Mucosa of descending colon (tissue), 3 donors: ENCODE measurements around the gene PKP3. TPM values are rescaled to one million over a fixed set of nuclear protein-coding genes. Genes with fewer than 3 reads are reported as not detected.

Experiments used
- ATAC-seq: fragments of 200-7000 bp; cut with Tn5 transposase; one replicate; pipeline ENCODE4 v1.9.1; 2020; ENCODE audit warnings: mild to moderate bottlenecking, moderate library complexity
- DNase-seq, 3 donors: peaks; one replicate each; pipeline ENCODE4 v3.0.0-alpha.2; 2020
- H3K36me3 ChIP-seq: fragments of 200-600 bp; one replicate; pipeline ENCODE4 v1.8.0; 2021; ENCODE audit warnings: low read depth, mild to moderate bottlenecking
- H3K4me1 ChIP-seq: fragments of 200-600 bp; one replicate; pipeline ENCODE4 v1.8.0; 2021; ENCODE audit warnings: low read depth, mild to moderate bottlenecking
- H3K4me3 ChIP-seq: fragments of 200-600 bp; one replicate; pipeline ENCODE4 v1.8.0; 2021; ENCODE audit warnings: mild to moderate bottlenecking
- H3K9me3 ChIP-seq: fragments of 200-600 bp; one replicate; pipeline ENCODE4 v1.8.0; 2021; ENCODE audit warnings: mild to moderate bottlenecking
- CTCF ChIP-seq: fragments of 200-600 bp; IDR thresholded peaks from one replicate; pipeline ENCODE4 v1.8.0; 2022; ENCODE audit warnings: antibody characterized with exemption, mild to moderate bottlenecking
- intact Hi-C, 2 donors: fragments of 100-400 bp; cut with DNase I in 1 of 2; cut with micrococcal nuclease in 1 of 2; formaldehyde crosslinking; loops; one replicate each; pipeline versions ENCODE4 v1.11.0 to v1.11.1; 2022; cut with DNase I, micrococcal nuclease
- total RNA-seq, 3 donors: library from RNA; stranded (reverse); fragmentation: NEBNext Ultra II Directional in 2 of 3; extraction: Animal tissue kit (Norgen Biotek cat#: 25700) in 2 of 3; gene quantifications; one replicate each; pipeline versions ENCODE4 v1.2.1 to v1.2.4, GENCODE V29; 2021 to 2023
- donor health status: DM: no; HTN: no; CAD: no; lungs with moderate emphysema.
- donor health status: DM: no; HTN: no; CAD: no.
- donor health status: DM: no; HTN: yes; CAD: no.

PKP3 gene
- total RNA-seq, 3 donors from 2014 or later, result 73.3 to 174 (median 143) TPM

DNA sequence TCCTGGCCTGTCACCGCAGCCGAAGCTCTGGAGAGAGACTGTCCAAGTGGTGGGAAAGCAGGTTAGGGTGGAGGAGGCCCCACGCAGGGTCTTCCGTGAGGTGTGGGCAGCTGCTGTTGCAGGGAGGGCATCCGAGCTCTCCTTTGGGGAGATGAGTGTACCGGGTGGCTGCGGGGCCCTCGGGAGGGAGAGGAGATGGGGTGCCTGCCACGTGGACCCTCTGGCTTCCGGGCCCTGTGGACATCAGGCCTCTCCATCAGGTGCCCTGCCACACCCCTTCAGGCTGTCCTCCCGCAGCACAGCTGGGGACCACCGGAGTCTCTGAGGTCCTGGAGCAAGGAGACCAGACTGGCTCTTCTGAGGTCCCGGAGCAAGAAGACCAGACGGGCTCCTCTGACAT is 57.7 kb downstream of the PKP3 start:
- intact Hi-C loops, result no loop called here
- Histone ChIP-seq H3K4me1 (peaks cover 25% of the 10 kb centered on the region), H3K9me3 (no peaks in the 10 kb centered on the region), H3K4me3 (no peak overlapping the region), H3K36me3 (no peaks in the 10 kb centered on the region)
- peak in 1 of 3 donors; percentile 57 for DNase-seq
- TF ChIP-seq CTCF, result no peak
- no peak for ATAC-seq

- Histone ChIP-seq H3K36me3 (no peaks in the 10 kb centered on the region), H3K4me1 (peaks cover 25% of the 10 kb centered on the region), H3K4me3 (no peak overlapping the region), H3K9me3 (no peaks in the 10 kb centered on the region)
- ATAC-seq (no peak), DNase-seq (peak in 1 of 3 donors; percentile 55)
- intact Hi-C loops, result no loop called here
- no peak for TF ChIP-seq CTCF
Observed at GRCh38 chr11:452203-452744, 58.3 kb downstream of the PKP3 start.

GRCh38 chr11:452916-453527 is 59.0 kb downstream of the PKP3 start:
- Histone ChIP-seq H3K36me3 (no peaks in the 10 kb centered on the region), H3K4me3 (no peak overlapping the region), H3K4me1 (peaks cover 21% of the 10 kb centered on the region), H3K9me3 (no peaks in the 10 kb centered on the region)
- intact Hi-C loops, result no loop called here
- DNase-seq, result no peak
- TF ChIP-seq CTCF, result no peak
- no peak for ATAC-seq

DNA sequence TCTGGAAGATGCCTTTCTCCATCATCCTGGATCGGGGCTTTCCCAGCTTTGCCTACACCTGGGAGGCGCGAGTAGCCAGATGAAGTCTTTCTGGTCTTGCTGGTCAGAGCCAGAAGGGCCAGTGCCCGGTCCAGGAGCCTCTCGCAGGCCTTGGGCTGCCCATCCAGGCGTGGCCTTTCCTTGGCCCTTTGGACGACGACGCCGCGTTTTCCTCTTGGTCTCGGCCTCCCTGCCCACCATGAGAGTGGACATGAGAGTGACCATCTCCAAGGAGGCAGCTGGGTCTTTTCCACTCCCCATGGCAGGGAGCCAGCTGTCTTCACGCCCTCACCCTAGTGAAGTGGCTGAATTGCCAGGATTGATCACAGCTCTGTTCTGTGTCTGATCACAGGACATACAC is 59.6 kb downstream of the PKP3 start:
- intact Hi-C loops, result no loop called here
- H3K4me3 ChIP-seq, result no peak overlapping the region
- no peak for DNase-seq
- H3K4me1 ChIP-seq, result peaks cover 21% of the 10 kb centered on the region
- no peaks in the 10 kb centered on the region for H3K36me3 ChIP-seq
- no peak for ATAC-seq
- no peak for TF ChIP-seq CTCF
- H3K9me3 ChIP-seq, result no peaks in the 10 kb centered on the region

DNA sequence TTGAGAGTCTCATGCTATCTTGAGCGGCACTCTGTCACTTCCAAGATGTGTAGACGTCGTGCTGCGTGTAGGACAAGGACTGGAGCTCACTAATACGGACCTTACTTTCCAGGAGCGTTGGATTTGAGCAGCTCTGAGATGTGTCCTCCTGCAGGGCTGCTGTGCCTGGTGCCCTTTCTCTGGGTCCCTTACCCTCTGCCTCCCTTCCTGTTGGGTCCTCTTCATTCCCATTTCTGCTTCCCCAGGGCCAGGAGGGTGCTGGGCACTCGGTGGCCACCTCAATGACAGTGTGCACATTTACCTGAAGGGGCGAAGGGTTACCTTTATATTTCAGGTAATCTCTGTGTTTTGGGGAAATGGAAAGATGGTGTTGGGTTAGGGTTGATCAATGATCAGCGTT is 60.0 kb downstream of the PKP3 start:
- Histone ChIP-seq H3K9me3 (no peaks in the 10 kb centered on the region), H3K4me1 (peaks cover 21% of the 10 kb centered on the region), H3K4me3 (no peak overlapping the region), H3K36me3 (no peaks in the 10 kb centered on the region)
- intact Hi-C loops, result no loop called here
- ATAC-seq (no peak), DNase-seq (no peak)
- no peak for TF ChIP-seq CTCF

Other genes with a start within 250 kb of the PKP3 start
- gene SCGB1C1, start 201.1 kb upstream of the PKP3 start, total RNA-seq, result not detected
- 10 to 100 TPM; 51.5 to 59.9 (median 55.8) TPM for gene BET1L, start 186.8 kb upstream of the PKP3 start, total RNA-seq
- gene RIC8A, start 186.5 kb upstream of the PKP3 start, total RNA-seq, result 10 to 100 TPM; 75.1 to 93.1 (median 82.2) TPM
- 10 to 100 TPM; 19.3 to 22.1 (median 22.0) TPM for gene SIRT3, start 157.9 kb upstream of the PKP3 start, total RNA-seq
- 100 to 1,000 TPM in 1 of 3 donors, 10 to 100 TPM in 2; 92.6 to 110 (median 96.4) TPM for gene PSMD13, start 157.2 kb upstream of the PKP3 start, total RNA-seq
- gene NLRP6, start 115.8 kb upstream of the PKP3 start, total RNA-seq, result 1 to 10 TPM in 1 of 3 donors, under 1 TPM in 2; 0.66 to 2.6 (median 0.72) TPM
- 10 to 100 TPM; 21.2 to 37.1 (median 29.7) TPM for gene PGGHG, start 105.1 kb upstream of the PKP3 start, total RNA-seq
- not detected for gene IFITM5, start 94.7 kb upstream of the PKP3 start, total RNA-seq
- 100 to 1,000 TPM in 2 of 3 donors, 10 to 100 TPM in 1; 57.2 to 254 (median 111) TPM for gene IFITM2, start 86.4 kb upstream of the PKP3 start, total RNA-seq
- 100 to 1,000 TPM in 1 of 3 donors, 10 to 100 TPM in 2; 80.2 to 182 (median 87.3) TPM for gene IFITM1, start 80.2 kb upstream of the PKP3 start, total RNA-seq
- 100 to 1,000 TPM in 2 of 3 donors, 10 to 100 TPM in 1; 76.1 to 410 (median 353) TPM for gene IFITM3, start 73.3 kb upstream of the PKP3 start, total RNA-seq
- 10 to 100 TPM in 1 of 3 donors, 1 to 10 TPM in 2; 2.1 to 11.8 (median 2.2) TPM for gene B4GALNT4, start 24.7 kb upstream of the PKP3 start, total RNA-seq
- gene SIGIRR, start 20.8 kb downstream of the PKP3 start, total RNA-seq, result 100 to 1,000 TPM; 103 to 190 (median 116) TPM
- gene ANO9, start 47.8 kb downstream of the PKP3 start, total RNA-seq, result 100 to 1,000 TPM in 2 of 3 donors, 10 to 100 TPM in 1; 85.2 to 179 (median 131) TPM
- 10 to 100 TPM; 19.2 to 34.8 (median 27.3) TPM for gene PTDSS2, start 56.1 kb downstream of the PKP3 start, total RNA-seq
- gene RNH1, start 113.0 kb downstream of the PKP3 start, total RNA-seq, result 100 to 1,000 TPM; 108 to 127 (median 118) TPM
- gene HRAS, start 141.4 kb downstream of the PKP3 start, total RNA-seq, result 10 to 100 TPM; 41.4 to 50.6 (median 50.1) TPM
- gene LRRC56, start 143.3 kb downstream of the PKP3 start, total RNA-seq, result 1 to 10 TPM; 1.5 to 5.2 (median 4.8) TPM
- gene LMNTD2, start 166.5 kb downstream of the PKP3 start, total RNA-seq, result 10 to 100 TPM in 2 of 3 donors, 1 to 10 TPM in 1; 5.4 to 19.1 (median 10.7) TPM
- gene RASSF7, start 166.8 kb downstream of the PKP3 start, total RNA-seq, result 100 to 1,000 TPM in 1 of 3 donors, 10 to 100 TPM in 2; 45.7 to 108 (median 83.7) TPM
- 10 to 100 TPM; 35.0 to 40.2 (median 35.0) TPM for gene PHRF1, start 182.3 kb downstream of the PKP3 start, total RNA-seq
- gene IRF7, start 221.7 kb downstream of the PKP3 start, total RNA-seq, result 10 to 100 TPM; 26.9 to 36.1 (median 27.8) TPM
- gene CDHR5, start 230.7 kb downstream of the PKP3 start, total RNA-seq, result 100 to 1,000 TPM; 195 to 549 (median 316) TPM
- gene SCT, start 233.0 kb downstream of the PKP3 start, total RNA-seq, result 1 to 10 TPM in 2 of 3 donors, not detected in 1; 1.0 TPM
- gene DRD4, start 243.1 kb downstream of the PKP3 start, total RNA-seq, result 1 to 10 TPM; 1.2 to 2.4 (median 1.8) TPM